Calu3 (cell line): ENCODE data around the gene PLEKHB2. TPM values are rescaled to one million over a fixed set of nuclear protein-coding genes. Genes with fewer than 3 reads are reported as not detected.
"Not testable (repeated sequence)": the region's sequence is repeated elsewhere in the genome, so short reads cannot be mapped to it uniquely, and the experiment has no call there.

Source experiments
- BruUV-seq: library from RNA; stranded (reverse); fragments of 400-500 nt; replicated peaks from 2 replicates; lab custom pipeline; 2021; lab: Mats Ljungman, UMichigan
- CTCF ChIA-PET: fragments of 300-600 bp; sonication (Branson Sonifier 250); formaldehyde crosslinking; loops from one replicate; lab custom pipeline; 2022; ENCODE audit warnings: antibody characterized with exemption; lab: Charles Lee
- DNase-seq: peaks from one replicate; pipeline ENCODE4 v3.0.0; 2022
- H3K27ac Mint-ChIP-seq: one replicate; pipeline ENCODE4 v1.8.0; 2022; ENCODE audit warnings: mixed read lengths; ENCODE audit not compliant: unreplicated experiment
- H3K27me3 Mint-ChIP-seq: one replicate; pipeline ENCODE4 v1.8.0; 2022; ENCODE audit warnings: mixed read lengths; ENCODE audit not compliant: unreplicated experiment
- H3K36me3 Mint-ChIP-seq: one replicate; pipeline ENCODE4 v1.8.0; 2022; ENCODE audit warnings: mild to moderate bottlenecking, moderate library complexity, mixed read lengths; ENCODE audit not compliant: insufficient read depth, unreplicated experiment
- H3K4me1 Mint-ChIP-seq: one replicate; pipeline ENCODE4 v1.8.0; 2022; ENCODE audit warnings: mild to moderate bottlenecking, low read depth, mixed read lengths; ENCODE audit not compliant: unreplicated experiment
- H3K4me3 Mint-ChIP-seq: one replicate; pipeline ENCODE4 v1.8.0; 2022; ENCODE audit warnings: mild to moderate bottlenecking, low read depth, moderate library complexity, mixed read lengths; ENCODE audit not compliant: unreplicated experiment
- H3K9me3 Mint-ChIP-seq: one replicate; pipeline ENCODE4 v1.8.0; 2022; ENCODE audit warnings: low read depth, mixed read lengths; ENCODE audit not compliant: unreplicated experiment
- CTCF ChIP-seq: fragments of 200-600 bp; IDR thresholded peaks from one replicate; pipeline ENCODE4 v1.8.0; 2022; ENCODE audit warnings: antibody characterized with exemption; ENCODE audit not compliant: unreplicated experiment
- intact Hi-C: fragments of 100-400 bp; cut with micrococcal nuclease; formaldehyde crosslinking; loops from one replicate; pipeline ENCODE4 v1.10.0; 2022; ENCODE audit not compliant: unreplicated experiment
- total RNA-seq: library from RNA; stranded (reverse); gene quantifications from 2 replicates; pipeline ENCODE4 v1.2.3, GENCODE V29; 2022

The PLEKHB2 gene
- total RNA-seq, 1 experiment from 2014 or later = 113 TPM

- H3K4me3 Mint-ChIP-seq = peak overlapping the region; percentile 92
- no peak for TF ChIP-seq CTCF
- H3K9me3 Mint-ChIP-seq = no peaks in the 10 kb centered on the region
- CTCF ChIA-PET = no interaction called here
- peaks cover 23% of the 10 kb centered on the region for H3K4me1 Mint-ChIP-seq
- intact Hi-C loops = no loop called here
- H3K27me3 Mint-ChIP-seq = no peaks in the 10 kb centered on the region
- H3K27ac Mint-ChIP-seq = peak overlapping the region; percentile 89
- BruUV-seq = TSS peak; percentile 61
- peak; percentile 64 for DNase-seq
- H3K36me3 Mint-ChIP-seq = peaks cover 26% of the 10 kb centered on the region
These were observed 515 bp upstream of the PLEKHB2 start for GRCh38 chr2:131104487-131105155.

GRCh38 chr2:131105950-131106801 lies 1.0 kb downstream of the PLEKHB2 start:
- Mint-ChIP-seq H3K36me3 (peaks cover 42% of the 10 kb centered on the region), H3K27ac (peak overlapping the region; percentile 89), H3K4me1 (peaks cover 23% of the 10 kb centered on the region), H3K9me3 (no peaks in the 10 kb centered on the region), H3K4me3 (peak overlapping the region; percentile 92), H3K27me3 (no peaks in the 10 kb centered on the region)
- intact Hi-C loops = no loop called here
- no peak for TF ChIP-seq CTCF
- BruUV-seq = TSS peak; percentile 35
- DNase-seq = peak; percentile 35
- CTCF ChIA-PET = interaction anchor here (1.1 to 1.4 kb wide), 2 partner anchors 13 kb away, joined by 3 to 5 read pairs; partner anchors contain the start of gene FAM168B

DNA sequence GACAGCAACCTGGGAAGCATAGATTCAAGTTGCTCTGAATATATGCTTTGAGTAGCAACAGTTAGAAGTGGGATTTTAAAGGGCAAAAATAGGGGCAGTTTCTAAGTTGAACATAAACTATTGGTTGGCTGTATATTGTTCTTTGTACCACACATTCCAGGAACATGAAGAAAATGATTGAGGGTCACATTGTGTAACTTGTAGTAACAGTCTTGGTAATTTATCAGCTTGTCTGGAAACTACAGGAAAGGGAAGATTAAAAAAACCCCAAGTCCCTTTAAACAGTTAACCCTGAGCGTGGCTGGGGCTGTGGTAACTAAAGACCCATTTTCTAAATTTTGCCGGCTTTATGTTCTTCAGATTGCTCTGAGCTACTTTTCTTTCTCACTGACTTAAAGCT lies 7.4 kb downstream of the PLEKHB2 start:
- intact Hi-C loops = no loop called here
- DNase-seq = no peak
- Mint-ChIP-seq H3K4me1 (peaks cover 36% of the 10 kb centered on the region), H3K9me3 (no peaks in the 10 kb centered on the region), H3K36me3 (peaks cover 38% of the 10 kb centered on the region), H3K4me3 (no peak overlapping the region), H3K27me3 (no peaks in the 10 kb centered on the region), H3K27ac (no peak overlapping the region)
- TF ChIP-seq CTCF = no peak
- no TSS peak for BruUV-seq
- CTCF ChIA-PET = no interaction called here

DNA sequence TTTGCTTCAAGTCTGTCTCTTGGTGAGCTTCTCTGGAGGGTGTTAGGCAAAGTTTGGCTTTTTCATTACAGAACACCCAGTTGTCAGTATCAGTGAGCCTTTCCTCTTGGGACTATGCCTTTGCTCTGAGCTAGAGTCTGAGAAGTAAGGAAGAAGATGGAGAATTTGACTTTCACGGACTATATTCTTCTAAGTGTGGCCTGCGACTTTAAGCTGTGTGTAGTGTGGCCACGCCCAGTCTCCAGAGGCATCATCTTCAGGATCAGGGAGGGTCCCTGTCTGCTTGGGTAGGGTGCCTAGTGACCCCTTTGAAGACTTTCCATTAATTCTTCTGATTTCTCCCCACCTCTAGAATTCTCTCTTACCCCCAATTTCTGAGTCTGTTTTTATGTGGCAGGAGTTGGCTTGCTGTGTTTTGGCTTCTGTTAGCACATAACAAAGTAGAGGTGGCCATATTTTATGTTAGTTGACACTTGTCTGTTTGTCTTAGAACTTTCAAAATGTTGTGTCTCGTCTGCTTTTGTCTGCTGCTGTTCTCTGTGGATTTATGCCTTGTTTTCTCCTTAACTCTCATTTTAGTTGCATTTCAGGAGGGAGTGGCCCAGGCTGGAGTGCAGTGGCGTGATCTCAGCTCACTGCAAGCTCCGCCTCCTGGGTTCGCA lies 8.6 kb downstream of the PLEKHB2 start:
- DNase-seq = no peak
- Mint-ChIP-seq H3K27ac (no peak overlapping the region), H3K4me3 (no peak overlapping the region), H3K27me3 (no peaks in the 10 kb centered on the region), H3K9me3 (no peaks in the 10 kb centered on the region), H3K36me3 (peaks cover 44% of the 10 kb centered on the region), H3K4me1 (peaks cover 35% of the 10 kb centered on the region)
- no peak for TF ChIP-seq CTCF
- intact Hi-C loops = no loop called here
- CTCF ChIA-PET = interaction anchor here (0.5 to 0.7 kb wide), 2 partner anchors 687 to 737 kb away, joined by 3 read pairs; no protein-coding TSS in a partner anchor
- BruUV-seq = no TSS peak

GRCh38 chr2:131114950-131115349 lies 9.8 kb downstream of the PLEKHB2 start:
- H3K27ac Mint-ChIP-seq, DNase-seq, H3K27me3 Mint-ChIP-seq, BruUV-seq, H3K9me3 Mint-ChIP-seq, intact Hi-C loops, H3K4me3 Mint-ChIP-seq, CTCF ChIA-PET: not testable (repeated sequence)
- peaks cover 35% of the 10 kb centered on the region for H3K4me1 Mint-ChIP-seq
- peaks cover 41% of the 10 kb centered on the region for H3K36me3 Mint-ChIP-seq
